GM21423 (cell line): Measurements from ENCODE around the gene VPS18.
A peak's percentile ranks its signal among the peaks of the same experiment; 100 is the strongest.
"Not testable (repeated sequence)": the region's sequence is repeated elsewhere in the genome, so short reads cannot be mapped to it uniquely, and the experiment has no call there.

Experiments
- ATAC-seq: cut with Tn5 transposase; IDR thresholded peaks from one replicate; pipeline ENCODE4 v1.9.1; 2021; ENCODE audit warnings: mild to moderate bottlenecking, moderate library complexity; ENCODE audit not compliant: unreplicated experiment

Gene VPS18

GRCh38 chr15:40893733-40894680, at the start of gene VPS18:
Gene VPS18, plus strand, starts transcription at chr15:40894450. Its CDS starts 319 bp downstream, at chr15:40894769.
- peak; percentile 89 for ATAC-seq

- ATAC-seq, result no peak
Measured at GRCh38 chr15:40844696-40845030, 49.6 kb upstream of the VPS18 start.

- no peak for ATAC-seq
Measured at GRCh38 chr15:40845036-40845435, 49.2 kb upstream of the VPS18 start.

GRCh38 chr15:40845511-40846284, 48.6 kb upstream of the VPS18 start:
- no peak for ATAC-seq

- no peak for ATAC-seq
Measured at GRCh38 chr15:40846841-40847222, 47.4 kb upstream of the VPS18 start.

- ATAC-seq, result peak; percentile 59
Measured at GRCh38 chr15:40847223-40847961, 46.9 kb upstream of the VPS18 start.

GRCh38 chr15:40850576-40851112, 43.6 kb upstream of the VPS18 start:
- no peak for ATAC-seq

GRCh38 chr15:40852529-40852928, 41.7 kb upstream of the VPS18 start:
- ATAC-seq, result no peak

- no peak for ATAC-seq
Measured at GRCh38 chr15:40853241-40853890, 40.9 kb upstream of the VPS18 start.

GRCh38 chr15:40854161-40854560, 40.1 kb upstream of the VPS18 start:
- no peak for ATAC-seq

- no peak for ATAC-seq
Measured at GRCh38 chr15:40855706-40856234, 38.5 kb upstream of the VPS18 start.

GRCh38 chr15:40856746-40857145, 37.5 kb upstream of the VPS18 start:
- ATAC-seq, result no peak

- peak; percentile 62 for ATAC-seq
Measured at GRCh38 chr15:40857601-40858341, 36.5 kb upstream of the VPS18 start.

- ATAC-seq, result no peak
Measured at GRCh38 chr15:40858706-40859105, 35.5 kb upstream of the VPS18 start.

GRCh38 chr15:40859206-40859851, 34.9 kb upstream of the VPS18 start:
- no peak for ATAC-seq

- ATAC-seq, result not testable (repeated sequence)
Measured at GRCh38 chr15:40861147-40861546, 33.1 kb upstream of the VPS18 start.

- no peak for ATAC-seq
Measured at GRCh38 chr15:40863660-40864270, 30.5 kb upstream of the VPS18 start.

- ATAC-seq, result no peak
Measured at GRCh38 chr15:40867199-40867598, 27.1 kb upstream of the VPS18 start.

GRCh38 chr15:40869686-40870085, 24.6 kb upstream of the VPS18 start:
- no peak for ATAC-seq
